ENCODE data around the gene MCMBP.
A peak's percentile ranks its signal among the peaks of the same experiment; 100 is the strongest.
"Not testable (repeated sequence)": the region's sequence is repeated elsewhere in the genome, so short reads cannot be mapped to it uniquely, and the experiment has no call there.

MCMBP gene, protein sequence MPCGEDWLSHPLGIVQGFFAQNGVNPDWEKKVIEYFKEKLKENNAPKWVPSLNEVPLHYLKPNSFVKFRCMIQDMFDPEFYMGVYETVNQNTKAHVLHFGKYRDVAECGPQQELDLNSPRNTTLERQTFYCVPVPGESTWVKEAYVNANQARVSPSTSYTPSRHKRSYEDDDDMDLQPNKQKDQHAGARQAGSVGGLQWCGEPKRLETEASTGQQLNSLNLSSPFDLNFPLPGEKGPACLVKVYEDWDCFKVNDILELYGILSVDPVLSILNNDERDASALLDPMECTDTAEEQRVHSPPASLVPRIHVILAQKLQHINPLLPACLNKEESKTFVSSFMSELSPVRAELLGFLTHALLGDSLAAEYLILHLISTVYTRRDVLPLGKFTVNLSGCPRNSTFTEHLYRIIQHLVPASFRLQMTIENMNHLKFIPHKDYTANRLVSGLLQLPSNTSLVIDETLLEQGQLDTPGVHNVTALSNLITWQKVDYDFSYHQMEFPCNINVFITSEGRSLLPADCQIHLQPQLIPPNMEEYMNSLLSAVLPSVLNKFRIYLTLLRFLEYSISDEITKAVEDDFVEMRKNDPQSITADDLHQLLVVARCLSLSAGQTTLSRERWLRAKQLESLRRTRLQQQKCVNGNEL

DNA sequence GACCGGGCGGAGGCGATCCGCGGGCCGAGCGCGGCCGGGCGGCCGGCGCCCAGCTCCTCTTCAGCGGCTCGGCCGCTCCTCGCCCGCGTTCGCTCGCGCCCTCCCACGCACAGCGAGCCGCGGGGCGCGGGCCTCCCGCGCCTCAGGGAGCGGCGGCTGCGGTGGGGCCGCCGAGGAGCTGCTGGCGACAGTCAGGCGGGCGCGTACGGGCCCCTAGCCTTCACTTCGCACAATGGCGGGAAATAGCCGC is at the start of gene MCMBP:
TSS of gene MCMBP (minus strand) at position 234 of the 250 bp plus-strand sequence. CDS start 259 bp downstream, outside the sequence.
- no peak for DNase-seq

DNA sequence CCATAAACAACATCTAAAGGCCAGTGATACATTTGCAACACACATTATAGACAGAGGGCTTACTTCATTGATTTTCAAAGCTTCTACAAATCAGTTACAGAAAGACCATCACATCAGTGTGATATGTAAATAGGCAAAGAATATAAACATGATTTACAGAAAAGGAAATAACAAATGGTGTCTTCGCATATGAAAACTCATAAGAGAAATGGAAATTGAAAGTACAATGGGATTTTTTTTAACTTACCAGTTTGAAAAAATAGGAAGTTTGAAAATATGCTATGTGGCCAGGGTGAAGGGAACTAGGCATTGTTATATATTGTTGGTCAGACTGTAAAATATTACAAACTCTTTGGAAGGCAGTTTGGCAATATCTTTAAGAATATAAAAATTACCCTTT is 47.2 kb upstream of the MCMBP start:
- no peak for DNase-seq

DNA sequence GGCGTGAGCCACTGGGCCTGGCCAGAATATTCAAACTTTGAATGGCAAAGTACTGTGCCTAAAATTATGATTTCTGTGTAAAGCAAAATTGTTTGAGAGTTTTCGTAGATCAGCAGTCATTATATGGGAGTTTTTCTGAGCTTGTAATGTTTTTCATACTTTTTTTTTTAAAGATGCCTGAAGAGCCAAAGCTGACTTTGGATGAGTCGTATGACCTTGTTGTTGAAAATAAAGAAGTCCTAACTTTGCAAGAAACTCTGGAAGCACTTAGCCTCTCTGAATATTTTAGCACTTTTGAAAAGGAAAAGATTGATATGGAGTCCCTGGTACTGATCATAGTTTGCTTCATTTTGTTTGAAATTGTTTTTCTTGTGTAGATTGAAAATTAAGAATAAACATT is 46.6 kb upstream of the MCMBP start:
- DNase-seq: no peak

DNA sequence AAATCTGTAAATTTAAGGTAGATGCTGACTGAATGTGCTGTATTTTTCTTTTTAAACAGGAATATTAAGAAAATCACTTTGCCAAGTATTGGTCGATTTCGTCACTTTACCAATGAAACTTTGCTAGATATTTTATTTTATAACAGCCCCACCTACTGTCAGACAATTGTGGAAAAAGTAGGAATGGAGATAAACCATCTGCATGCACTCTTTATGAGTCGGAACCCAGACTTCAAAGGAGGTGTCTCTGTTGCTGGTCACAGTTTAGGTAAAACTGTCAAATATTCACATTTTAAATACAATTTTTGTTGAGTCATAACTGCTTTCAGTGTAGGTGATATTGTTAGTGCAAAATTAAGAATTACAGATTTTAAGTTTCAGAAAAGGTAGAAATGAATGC is 45.1 kb upstream of the MCMBP start:
- no peak for DNase-seq

DNA sequence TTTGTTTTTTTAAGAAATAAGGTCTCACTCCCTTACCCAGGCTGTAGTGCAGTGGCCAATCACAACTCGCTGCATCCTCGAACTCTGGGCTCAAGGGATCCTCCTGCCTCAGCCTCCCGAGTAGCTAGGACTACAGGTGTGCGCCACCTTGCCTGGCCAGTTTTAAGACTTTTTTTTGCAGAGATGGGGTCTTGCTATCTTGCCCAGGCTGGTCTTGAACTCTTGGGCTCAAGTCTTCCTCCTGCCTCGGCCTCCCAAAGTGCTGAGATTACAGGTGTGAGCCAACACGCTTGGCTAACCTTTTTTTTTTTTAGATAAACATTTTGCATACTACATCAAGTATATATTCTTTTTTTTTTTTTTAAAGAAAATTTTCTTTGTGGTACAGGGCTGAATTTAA is 38.0 kb upstream of the MCMBP start:
- no peak for DNase-seq

DNA sequence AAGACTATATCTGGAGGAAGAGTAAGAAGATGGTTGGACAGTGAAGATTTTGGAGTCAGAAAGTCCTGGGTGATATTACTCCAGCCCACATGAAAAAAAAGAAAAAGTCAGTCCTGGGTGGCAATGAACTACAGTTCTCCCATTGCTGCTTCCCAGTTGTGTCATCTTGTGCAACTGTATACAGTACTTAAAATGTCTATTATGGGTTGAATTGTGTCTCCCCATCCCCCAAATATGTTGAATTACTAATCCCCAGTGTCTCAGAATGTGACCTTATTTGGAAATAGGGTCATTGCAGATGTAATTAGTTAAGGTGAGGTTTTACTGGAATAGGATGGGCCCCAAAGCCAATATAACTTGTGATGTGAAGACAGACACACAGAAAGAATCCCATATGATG is 35.5 kb upstream of the MCMBP start:
- no peak for DNase-seq

DNA sequence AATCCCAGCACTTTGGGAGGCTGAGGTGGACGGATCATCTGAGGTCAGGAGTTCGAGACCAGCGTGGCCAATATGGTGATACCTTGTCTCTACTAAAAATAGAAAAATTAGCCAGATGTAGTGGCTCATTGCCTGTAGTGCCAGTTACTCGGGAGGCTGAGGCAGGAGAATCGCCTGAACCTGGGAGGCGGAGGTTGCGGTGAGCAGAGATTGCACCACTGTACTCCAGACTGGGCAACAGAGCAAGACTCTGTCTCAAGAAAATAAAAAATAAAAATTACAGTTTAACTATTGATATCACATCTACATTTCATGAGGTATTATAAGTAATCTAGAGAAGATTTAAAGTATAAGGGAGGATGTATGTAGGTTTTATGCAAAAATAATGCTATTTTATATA is 35.1 kb upstream of the MCMBP start:
- DNase-seq: not testable (repeated sequence)

DNA sequence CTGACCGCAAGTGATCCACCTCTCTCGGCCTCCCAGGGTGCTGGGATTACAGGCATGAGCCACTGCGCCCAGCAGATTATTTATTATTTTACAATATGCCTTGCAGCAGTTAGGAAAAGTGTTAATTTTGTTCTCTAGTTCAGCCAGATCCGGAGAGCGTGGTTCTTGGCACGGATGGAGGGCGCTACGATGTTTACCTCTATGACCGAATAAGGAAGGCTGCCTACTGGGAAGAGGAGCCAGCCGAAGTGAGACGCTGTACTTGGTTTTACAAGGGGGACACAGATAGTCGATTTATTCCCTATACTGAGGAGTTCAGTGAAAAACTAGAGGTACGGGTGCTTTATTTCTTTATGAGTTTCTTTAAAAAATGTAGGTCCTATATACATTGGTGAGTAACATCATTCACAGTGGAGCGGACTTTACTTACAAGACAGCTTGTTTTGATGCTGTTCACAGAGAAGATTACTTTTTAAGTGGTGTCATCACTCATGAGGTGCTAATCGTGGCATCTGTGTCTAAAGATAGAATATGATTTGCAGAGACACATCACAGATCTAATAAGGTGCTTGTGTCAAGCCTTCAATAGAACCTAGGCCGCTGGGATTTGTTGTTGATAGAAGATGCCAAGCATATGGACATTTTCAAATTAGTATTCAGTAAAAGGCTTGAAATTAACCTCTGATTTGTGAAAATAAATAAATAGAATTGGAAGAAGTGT is 31.5 kb upstream of the MCMBP start:
- no peak for DNase-seq

DNA sequence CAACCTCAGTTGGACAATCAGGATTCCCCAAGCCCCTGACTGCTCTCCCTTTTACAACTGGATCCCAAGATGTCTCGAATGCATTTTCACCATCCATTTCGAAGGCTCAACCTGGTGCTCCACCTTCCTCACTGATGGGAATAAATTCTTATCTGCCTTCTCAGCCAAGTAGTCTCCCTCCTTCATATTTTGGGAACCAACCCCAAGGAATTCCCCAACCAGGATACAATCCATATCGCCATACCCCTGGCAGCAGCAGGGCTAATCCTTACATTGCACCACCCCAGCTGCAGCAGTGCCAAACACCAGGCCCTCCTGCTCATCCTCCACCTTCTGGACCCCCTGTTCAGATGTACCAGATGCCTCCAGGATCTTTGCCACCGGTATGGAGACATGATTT is 25.9 kb upstream of the MCMBP start:
- DNase-seq: no peak

DNA sequence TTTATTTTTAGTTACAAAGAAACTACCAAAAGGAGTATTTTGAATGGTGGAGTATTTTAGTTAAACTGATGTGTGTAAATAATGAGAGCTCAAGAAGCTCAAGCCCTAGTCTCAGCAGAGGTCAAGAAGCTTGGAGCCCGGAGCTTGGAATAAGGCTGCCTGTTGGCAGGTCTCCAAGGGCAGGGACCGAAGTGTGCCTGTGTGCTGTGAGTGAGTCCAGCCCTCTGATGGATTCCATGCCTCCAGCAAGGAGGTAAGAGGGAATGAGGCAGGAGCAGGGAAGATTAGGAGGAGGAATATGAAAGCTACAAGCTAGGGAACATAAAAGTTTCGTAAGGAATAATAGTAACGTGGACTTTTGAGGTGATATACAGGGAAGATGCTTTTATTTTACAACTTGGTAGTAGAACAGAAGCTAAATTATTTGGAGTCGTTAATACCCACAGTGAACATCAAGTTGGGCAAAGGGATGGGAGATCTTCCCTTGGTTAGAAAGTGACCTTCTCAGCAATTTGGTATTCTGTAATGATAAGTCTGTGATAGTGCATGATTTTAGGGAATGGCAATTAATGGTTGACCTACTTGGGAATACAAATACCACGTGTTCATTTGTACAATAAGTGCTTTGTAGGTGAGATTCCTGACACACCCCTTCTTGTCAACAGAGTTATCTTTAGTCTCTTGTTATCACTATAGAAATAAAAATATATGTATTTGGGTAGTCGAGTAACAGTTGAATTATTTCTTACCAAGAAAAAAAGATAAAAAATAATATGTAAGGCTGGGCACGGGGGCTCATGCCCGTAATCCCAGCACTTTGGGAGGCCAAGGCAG is 24.5 kb upstream of the MCMBP start:
- no peak for DNase-seq

DNA sequence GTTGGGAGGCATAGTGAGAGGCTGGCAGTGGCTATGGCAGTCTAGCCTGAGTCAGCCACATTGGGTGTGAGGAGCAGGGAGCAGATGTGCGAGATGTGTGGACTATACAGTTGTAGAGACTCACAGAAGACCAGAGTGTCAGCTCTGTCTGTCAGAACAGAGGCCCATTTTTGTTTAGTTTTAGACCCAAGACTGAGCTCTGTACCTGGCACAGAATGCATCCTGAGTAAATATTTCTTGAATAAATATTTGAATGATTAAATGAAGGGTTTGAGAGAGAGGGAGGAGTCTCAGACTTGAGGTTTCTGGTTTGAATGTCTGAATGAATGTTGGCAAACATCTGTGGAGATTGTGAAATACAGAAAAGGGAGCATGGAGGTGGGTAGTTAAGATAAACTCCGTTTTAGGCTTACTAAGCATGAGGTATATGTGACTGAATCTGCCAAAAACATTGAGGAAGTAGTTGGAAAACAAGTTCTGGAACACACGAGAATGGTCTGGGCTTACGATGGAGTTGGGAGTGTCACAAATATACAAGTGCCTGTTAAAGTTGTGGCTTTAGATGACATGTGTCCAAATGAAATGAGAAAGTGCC is 23.5 kb upstream of the MCMBP start:
- no peak for DNase-seq

DNA sequence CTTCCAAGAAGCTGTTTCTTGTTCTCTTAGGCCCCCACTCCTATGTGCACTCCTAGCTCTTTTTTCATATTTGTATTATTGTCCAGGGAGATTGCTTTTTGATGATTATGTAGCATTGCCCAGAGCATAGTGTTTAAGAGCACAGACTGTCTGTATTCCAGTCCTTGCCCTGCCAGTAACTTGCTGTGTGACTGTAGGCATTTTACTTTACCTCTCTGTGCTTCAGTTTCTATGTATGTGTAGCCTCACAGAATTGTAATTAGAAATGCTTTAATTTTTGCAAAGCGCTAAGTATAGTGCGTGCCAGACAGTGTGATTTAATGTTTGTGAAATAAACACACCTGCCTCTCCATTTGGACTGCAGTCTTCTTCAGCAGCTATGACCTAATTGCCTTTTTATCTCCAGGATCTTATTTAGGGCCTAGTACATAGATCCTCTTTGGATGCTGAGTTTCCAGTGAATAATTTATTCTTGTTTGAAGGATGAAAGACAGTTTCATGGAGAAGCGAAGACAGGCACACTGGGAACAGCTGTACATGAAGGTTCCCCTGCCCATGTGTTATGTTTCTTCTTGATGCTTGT is 21.3 kb upstream of the MCMBP start:
- no peak for DNase-seq

DNA sequence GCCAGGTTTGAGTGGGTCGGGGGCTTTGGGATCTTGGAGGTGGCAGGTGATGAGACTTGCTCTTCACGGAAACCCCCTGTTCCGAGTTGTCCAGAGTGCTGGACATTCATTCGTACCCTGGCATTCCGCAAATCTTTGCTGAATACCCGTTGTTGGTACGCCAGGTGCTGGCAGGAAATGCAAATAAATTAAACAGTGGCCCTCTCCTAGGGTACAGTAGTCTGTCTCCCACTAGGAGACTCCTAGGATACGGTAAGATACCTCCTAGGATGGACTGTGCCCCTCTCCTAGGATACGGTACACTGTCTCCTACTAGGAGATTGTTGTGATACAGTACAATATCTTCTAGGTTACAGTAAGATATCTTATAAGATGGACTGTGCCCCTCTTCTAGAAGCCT is 20.4 kb upstream of the MCMBP start:
- no peak for DNase-seq

DNA sequence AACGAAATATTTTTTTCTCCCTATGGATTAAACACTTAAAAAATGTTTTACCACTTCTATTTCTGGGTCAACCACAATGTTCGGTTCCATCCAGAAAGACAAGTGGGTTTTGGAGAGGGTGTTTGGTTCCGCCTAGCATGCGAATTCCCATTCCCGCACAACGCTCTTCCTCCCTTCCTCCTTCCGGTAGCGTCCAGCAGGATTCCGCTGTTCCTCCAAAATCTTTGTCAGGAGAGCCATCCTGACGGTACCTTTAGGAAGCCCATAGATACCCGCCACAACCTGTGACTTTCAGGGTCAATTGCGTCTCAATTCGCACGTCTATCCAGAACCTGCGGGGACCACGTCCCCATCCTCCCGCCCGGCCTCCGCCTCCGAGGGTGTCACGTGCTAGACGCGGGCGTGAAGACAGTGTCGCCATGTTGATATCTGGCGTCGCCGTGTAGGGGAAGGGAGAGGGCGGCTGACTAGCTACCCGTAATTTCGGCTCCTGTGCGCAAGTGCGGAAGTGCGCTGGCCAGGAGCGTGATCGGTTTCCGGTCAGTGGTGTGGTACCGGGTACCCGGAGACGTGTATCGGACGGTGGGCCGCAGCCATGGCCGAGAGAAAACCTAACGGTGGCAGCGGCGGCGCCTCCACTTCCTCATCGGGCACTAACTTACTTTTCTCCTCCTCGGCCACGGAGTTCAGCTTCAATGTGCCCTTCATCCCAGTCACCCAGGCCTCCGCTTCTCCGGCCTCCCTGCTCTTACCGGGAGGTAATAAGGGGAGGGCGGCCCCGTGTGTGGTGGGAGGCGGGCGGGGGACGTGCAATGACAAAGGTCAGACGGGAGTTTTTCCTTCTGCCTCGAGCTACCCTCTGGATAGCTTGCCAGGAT is 19.8 kb upstream of the MCMBP start, which contains the start of gene SEC23IP:
TSS of gene SEC23IP (plus strand) at position 543 of the 878 bp plus-strand sequence. CDS start at position 596, 53 bp downstream.
- DNase-seq: peak; percentile 84

DNA sequence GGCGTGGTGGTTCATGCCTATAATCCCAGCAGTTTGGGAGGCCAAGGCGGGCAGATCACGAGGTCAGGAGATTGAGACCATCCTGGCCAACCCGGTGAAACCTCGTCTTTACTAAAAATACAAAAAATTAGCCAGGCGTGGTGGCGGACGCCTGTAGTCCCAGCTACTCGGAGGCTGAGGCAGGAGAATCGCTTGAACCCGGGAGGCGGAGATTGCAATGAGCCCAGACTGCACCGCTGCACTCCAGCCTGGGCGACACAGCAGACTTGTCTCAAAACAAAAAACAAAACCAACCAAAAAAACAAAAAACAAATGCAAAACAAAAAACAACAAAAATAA is 19.2 kb upstream of the MCMBP start:
- not testable (repeated sequence) for DNase-seq

DNA sequence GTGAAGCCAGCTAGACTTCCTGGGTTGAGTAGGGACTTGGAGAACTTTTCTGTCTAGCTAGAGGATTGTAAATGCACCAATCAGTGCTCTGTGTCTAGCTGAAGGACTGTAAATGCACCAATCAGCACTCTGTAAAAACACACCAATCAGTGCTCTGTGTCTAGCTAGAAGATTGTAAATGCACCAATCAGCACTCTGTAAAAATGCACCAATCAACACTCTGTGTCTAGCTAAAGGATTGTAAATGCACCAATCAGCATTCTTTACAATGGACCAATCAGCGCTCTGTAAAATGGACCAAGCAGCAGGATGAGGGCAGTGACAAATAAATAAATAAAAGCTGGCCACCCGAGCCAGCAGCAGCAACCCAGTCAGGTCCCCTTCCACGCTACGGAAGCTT is 17.7 kb upstream of the MCMBP start:
- DNase-seq: not testable (repeated sequence)

DNA sequence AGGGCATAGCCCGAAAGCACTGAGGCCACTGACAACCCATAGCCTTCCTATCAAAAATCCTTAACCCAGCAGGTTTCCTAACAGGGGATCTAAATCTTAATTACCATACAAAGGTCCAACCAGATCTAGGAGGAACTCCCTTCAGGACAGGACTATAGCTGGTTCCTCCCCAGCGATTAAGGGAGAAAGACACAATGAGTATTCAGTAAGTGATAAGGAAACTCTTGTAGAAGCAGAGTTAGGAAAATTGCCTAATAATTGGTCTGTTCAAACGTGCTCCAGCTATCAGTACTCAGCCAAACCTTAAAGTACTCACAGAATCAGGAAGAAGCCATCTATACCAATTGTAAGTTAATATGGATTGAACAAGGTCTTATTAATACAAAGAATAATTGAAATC is 16.6 kb upstream of the MCMBP start:
- DNase-seq: not testable (repeated sequence)

DNA sequence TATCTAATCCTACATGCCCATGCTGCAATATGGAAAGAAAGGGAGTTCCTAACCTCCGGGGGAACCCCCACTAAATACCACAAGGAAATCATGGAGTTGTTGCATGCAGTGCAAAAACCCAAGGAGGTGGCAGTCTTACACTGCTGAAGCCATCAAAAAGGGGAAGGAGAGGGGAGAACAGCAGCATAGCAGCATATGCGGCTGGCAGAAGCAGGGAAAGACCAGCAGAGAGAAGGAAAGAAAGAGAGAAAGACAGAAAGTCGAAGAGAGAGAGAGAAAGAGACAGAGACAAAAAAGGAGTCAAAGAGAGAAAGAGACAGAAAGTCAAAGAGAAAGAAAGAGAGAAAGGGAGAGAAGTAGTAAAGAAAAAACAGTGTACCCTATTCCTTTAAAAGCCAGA is 16.1 kb upstream of the MCMBP start:
- DNase-seq: not testable (repeated sequence)

DNA sequence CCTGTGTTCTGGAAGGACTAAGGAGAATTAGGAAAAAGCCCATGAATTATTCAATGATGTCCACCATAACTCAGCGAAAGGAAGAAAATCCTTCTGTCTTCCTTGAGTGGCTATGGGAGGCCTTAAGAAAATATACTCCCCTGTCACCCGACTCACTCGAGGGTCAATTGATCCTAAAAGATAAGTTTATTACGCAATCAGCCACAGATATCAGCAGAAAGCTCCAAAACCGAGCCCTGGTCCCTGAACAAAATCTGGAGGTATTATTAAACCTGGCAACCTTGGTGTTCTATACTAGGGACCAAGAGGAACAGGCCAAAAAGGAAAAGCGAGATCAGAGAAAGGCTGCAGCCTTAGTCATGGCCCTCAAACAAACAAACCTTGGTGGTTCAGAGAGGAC is 13.4 kb upstream of the MCMBP start:
- DNase-seq: not testable (repeated sequence)

DNA sequence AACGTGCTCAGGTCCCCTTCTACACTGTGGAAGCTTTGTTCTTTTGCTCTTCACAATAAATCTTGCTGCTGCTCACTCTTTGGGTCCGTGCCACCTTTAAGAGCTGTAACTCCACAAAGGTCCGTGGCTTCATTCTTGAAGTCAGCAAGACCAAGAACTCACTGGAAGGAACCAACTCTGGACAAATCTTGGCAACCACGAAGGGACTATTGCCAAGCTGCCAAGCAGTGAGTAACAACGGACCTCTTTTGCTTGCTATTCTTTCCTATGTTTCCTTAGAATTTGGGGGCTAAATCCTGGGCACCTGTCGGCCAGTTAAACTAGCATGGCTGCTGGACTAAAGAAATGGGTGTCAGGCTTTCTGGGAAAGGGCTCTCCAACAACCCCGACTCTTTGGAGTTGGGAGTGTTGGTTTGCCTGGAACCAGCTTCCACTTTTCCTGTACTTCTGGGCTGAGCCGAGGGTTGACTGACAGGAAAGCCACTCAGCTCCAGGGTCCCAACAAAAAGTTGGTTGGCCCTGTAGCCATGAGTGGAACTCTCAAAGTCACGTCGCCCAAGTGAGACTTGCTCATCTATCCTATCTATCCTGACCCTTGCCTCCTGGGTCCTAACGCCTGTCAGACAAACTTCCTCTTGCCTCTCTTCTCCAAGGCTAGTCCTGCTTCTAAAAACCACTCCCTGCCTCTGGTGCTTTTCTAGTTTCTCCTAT is 11.4 kb upstream of the MCMBP start:
- not testable (repeated sequence) for DNase-seq

DNA sequence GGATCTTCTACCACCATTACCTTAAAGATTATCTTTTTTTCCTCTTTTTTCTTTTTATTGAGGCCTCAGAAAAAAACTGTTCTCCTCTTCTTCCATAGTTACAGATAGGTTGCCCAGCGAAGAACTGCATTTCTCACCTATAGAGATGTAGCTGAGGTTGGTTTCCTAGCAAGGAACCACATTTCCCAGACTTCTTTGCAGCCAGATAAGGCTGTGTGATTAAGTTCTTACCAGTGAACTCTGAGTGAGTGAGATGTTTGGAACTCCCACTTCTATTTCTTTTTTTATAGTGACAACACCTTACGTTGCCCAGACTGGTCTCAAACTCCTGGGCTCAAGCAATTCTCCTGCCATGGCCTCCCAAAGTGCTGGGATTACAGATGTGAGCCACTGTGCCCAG is 5.9 kb upstream of the MCMBP start:
- no peak for DNase-seq

All from NCI-H1105 treated with DMSO at 0.1 percent for 48 hours (cell line).